ENCODE results near the gene CPEB3. TPM values are rescaled to one million over a fixed set of nuclear protein-coding genes. Genes with fewer than 3 reads are reported as not detected.

CPEB3 gene
- total RNA-seq, 1 experiment from 2014 or later, result 1.0 TPM

- H3K27me3 Mint-ChIP-seq (ENCODE audit: low read depth), result no peaks in the 10 kb centered on the region
- H4K20me1 ChIP-seq (ENCODE audit: control insufficient read depth, insufficient read depth, insufficient read length), result no peaks in the 10 kb centered on the region
- no peaks in the 10 kb centered on the region for H3K36me3 Mint-ChIP-seq (ENCODE audit: insufficient read depth in 1 of 3, low read depth in 3 of 3)
- no peak overlapping the region for H3K18ac ChIP-seq (ENCODE audit: insufficient read length, low read depth, low read length)
- no peak overlapping the region for H2AFZ ChIP-seq (ENCODE audit: low read length)
- H2BK15ac ChIP-seq (ENCODE audit: low read depth, low read length), result no peak overlapping the region
- no peak overlapping the region for H4K91ac ChIP-seq (ENCODE audit: insufficient read length, low read depth, low read length)
- no peaks in the 10 kb centered on the region for H3K9me3 Mint-ChIP-seq
- no peak overlapping the region for H2BK12ac ChIP-seq (ENCODE audit: insufficient read length, low read depth, low read length)
- no peaks in the 10 kb centered on the region for H3K9me3 ChIP-seq (ENCODE audit: control insufficient read depth, low read depth, low read length)
- no peak overlapping the region for H3T11ph ChIP-seq (ENCODE audit: low read length)
- DNase-seq, result no peak
- no peak overlapping the region for H2BK5ac ChIP-seq (ENCODE audit: insufficient read length, low read length)
- H2BK120ac ChIP-seq (ENCODE audit: low read depth, low read length, poor library complexity, severe bottlenecking), result no peak overlapping the region
- no peak for TF ChIP-seq CTCF (conservative IDR thresholded peaks at IDR 0.05)
- no peak overlapping the region for H3K4me3 Mint-ChIP-seq
- H3K79me2 ChIP-seq (ENCODE audit: insufficient read depth, low read length), result no peaks in the 10 kb centered on the region
- no peak overlapping the region for H4K8ac ChIP-seq (replicated peaks; ENCODE audit: insufficient read length, low read depth, low read length)
- no peaks in the 10 kb centered on the region for H3K4me1 ChIP-seq (ENCODE audit: insufficient read depth, low read length)
- no peak overlapping the region for H3K9ac ChIP-seq (ENCODE audit: extremely low read depth, insufficient read length, low read length)
- no peaks in the 10 kb centered on the region for H3K23me2 ChIP-seq (ENCODE audit: insufficient read length, low read depth, low read length, poor library complexity, severe bottlenecking)
- no peak overlapping the region for H3K14ac ChIP-seq (ENCODE audit: insufficient read depth, low read length)
- no peak overlapping the region for H3K4me2 ChIP-seq (ENCODE audit: insufficient read depth, insufficient read length, low read length)
- no peak overlapping the region for H3K23ac ChIP-seq (ENCODE audit: insufficient read length, low read depth, low read length)
- no peak overlapping the region for H2BK20ac ChIP-seq (ENCODE audit: low read depth, low read length, poor library complexity, severe bottlenecking)
- H2AK5ac ChIP-seq (ENCODE audit: insufficient read length, low read length), result no peak overlapping the region
- no peak overlapping the region for H3K56ac ChIP-seq (ENCODE audit: insufficient read length, low read depth, low read length)
- no peak overlapping the region for H3K4ac ChIP-seq (ENCODE audit: low read depth, low read length)
- H4K5ac ChIP-seq (ENCODE audit: insufficient read length, low read depth, low read length), result no peak overlapping the region
- H3K79me1 ChIP-seq (ENCODE audit: insufficient read depth, low read depth, low read length, poor library complexity, severe bottlenecking), result no peaks in the 10 kb centered on the region
- no peak overlapping the region for H3K27ac ChIP-seq (ENCODE audit: insufficient read length, low read depth, low read length)
- peaks cover under 1 to 3% of the 10 kb centered on the region in 2 experiments; a peak in 3 of 4 replicates for H3K4me1 Mint-ChIP-seq
- H3K27me3 ChIP-seq (ENCODE audit: insufficient read depth, low read length), result no peaks in the 10 kb centered on the region
- no peak overlapping the region; a peak in 1 of 7 replicates for H3K27ac Mint-ChIP-seq
Measured at GRCh38 chr10:92082583-92083280, 208.1 kb downstream of the CPEB3 start.
